Neural progenitor cell (in vitro differentiated cells): Measurements from ENCODE around the gene PTPRG.

ENCODE experiments used
- EZH2 ChIP-seq: fragments of 200-600 bp; sonication (generic); IDR thresholded peaks from 2 replicates; pipeline ENCODE4 v1.6.1; 2017; ENCODE audit warnings: antibody characterized with exemption, mild to moderate bottlenecking, moderate library complexity
- EZH2phosphoT487 ChIP-seq: fragments of 200-600 bp; sonication (generic); IDR thresholded peaks from 2 replicates; pipeline ENCODE4 v1.6.1; 2017; ENCODE audit warnings: antibody characterized with exemption
- TF ChIP-seq, protein P1 (sequence below): fragments of 200-600 bp; sonication (generic); IDR thresholded peaks from 2 replicates; pipeline ENCODE4 v1.5.1; 2017; ENCODE audit warnings: antibody characterized with exemption, mild to moderate bottlenecking

DNA sequence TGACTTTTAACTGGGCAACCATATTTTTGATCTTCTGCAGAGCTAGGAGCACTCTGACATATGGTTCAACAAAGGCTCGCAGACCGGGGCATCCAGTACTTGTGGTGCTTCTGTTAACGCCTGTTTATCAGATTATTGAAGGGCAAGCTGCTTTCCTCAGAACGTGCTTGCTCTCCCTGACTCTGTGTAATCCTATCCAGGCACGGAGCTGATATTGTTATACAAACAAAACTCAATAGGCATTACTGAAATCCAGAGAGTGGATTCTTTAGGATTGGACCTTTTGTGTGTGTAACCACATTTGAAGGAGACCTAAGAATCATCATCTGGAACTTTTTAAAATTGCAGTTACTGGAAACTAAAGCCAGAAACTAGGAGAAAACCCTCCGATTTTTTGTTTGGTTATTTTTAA lies 246.5 kb downstream of the PTPRG start:
- TF ChIP-seq, protein P1, sequence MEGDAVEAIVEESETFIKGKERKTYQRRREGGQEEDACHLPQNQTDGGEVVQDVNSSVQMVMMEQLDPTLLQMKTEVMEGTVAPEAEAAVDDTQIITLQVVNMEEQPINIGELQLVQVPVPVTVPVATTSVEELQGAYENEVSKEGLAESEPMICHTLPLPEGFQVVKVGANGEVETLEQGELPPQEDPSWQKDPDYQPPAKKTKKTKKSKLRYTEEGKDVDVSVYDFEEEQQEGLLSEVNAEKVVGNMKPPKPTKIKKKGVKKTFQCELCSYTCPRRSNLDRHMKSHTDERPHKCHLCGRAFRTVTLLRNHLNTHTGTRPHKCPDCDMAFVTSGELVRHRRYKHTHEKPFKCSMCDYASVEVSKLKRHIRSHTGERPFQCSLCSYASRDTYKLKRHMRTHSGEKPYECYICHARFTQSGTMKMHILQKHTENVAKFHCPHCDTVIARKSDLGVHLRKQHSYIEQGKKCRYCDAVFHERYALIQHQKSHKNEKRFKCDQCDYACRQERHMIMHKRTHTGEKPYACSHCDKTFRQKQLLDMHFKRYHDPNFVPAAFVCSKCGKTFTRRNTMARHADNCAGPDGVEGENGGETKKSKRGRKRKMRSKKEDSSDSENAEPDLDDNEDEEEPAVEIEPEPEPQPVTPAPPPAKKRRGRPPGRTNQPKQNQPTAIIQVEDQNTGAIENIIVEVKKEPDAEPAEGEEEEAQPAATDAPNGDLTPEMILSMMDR = no peak
- no peak for TF ChIP-seq EZH2
- no peak for TF ChIP-seq EZH2phosphoT487
